GM18508 (cell line): ENCODE measurements around the gene C1orf21.
"Not testable (repeated sequence)": the region's sequence is repeated elsewhere in the genome, so short reads cannot be mapped to it uniquely, and the experiment has no call there.

ENCODE experiments used
- ATAC-seq: cut with Tn5 transposase; IDR thresholded peaks from one replicate; pipeline ENCODE4 v1.9.1; 2021; ENCODE audit warnings: moderate number of reproducible peaks; ENCODE audit not compliant: insufficient read depth, unreplicated experiment

The C1orf21 gene

GRCh38 chr1:184582411-184582810 lies 195.6 kb downstream of the C1orf21 start:
- no peak for ATAC-seq

GRCh38 chr1:184583849-184584248 lies 197.0 kb downstream of the C1orf21 start:
- ATAC-seq: no peak

GRCh38 chr1:184588701-184589100 lies 201.9 kb downstream of the C1orf21 start:
- no peak for ATAC-seq

GRCh38 chr1:184590163-184590750 lies 203.4 kb downstream of the C1orf21 start:
- ATAC-seq: no peak

- ATAC-seq: no peak
Observed at GRCh38 chr1:184593597-184593996, 206.8 kb downstream of the C1orf21 start.

- ATAC-seq: no peak
Observed at GRCh38 chr1:184595596-184595995, 208.8 kb downstream of the C1orf21 start.

DNA sequence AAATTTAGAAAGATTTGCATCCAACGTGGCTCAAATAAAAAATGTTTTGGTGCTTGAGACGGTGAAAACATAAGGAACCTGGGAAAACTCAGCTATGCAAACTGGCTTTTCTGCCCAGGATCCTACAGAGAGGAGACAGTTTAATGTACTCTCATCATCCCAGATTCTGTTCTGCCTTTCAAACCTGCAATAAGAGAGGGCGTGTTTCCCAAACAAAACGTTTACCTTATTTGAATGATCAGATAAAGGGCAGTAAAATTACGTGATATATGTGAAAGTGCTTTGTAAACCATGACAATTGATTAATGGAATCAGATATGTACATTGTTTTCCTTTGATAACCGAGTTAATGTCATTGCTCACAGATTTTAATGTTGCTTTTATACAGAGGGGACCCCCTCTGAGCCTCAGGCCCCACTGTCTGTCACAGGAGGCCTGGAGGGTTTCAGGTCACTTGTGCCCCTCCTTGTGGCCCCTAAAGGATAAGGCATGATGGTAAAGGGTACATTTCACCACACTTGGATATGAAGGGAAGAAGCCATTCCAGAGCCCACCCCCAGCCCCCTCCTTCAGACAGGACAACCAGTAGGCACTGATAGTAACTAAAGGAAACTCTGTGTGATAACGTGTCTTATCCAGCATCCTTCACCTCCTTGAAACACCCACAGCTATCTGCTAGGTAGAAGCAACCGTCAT lies 210.3 kb downstream of the C1orf21 start:
- no peak for ATAC-seq

GRCh38 chr1:184597650-184598357 lies 211.0 kb downstream of the C1orf21 start:
- ATAC-seq: no peak

DNA sequence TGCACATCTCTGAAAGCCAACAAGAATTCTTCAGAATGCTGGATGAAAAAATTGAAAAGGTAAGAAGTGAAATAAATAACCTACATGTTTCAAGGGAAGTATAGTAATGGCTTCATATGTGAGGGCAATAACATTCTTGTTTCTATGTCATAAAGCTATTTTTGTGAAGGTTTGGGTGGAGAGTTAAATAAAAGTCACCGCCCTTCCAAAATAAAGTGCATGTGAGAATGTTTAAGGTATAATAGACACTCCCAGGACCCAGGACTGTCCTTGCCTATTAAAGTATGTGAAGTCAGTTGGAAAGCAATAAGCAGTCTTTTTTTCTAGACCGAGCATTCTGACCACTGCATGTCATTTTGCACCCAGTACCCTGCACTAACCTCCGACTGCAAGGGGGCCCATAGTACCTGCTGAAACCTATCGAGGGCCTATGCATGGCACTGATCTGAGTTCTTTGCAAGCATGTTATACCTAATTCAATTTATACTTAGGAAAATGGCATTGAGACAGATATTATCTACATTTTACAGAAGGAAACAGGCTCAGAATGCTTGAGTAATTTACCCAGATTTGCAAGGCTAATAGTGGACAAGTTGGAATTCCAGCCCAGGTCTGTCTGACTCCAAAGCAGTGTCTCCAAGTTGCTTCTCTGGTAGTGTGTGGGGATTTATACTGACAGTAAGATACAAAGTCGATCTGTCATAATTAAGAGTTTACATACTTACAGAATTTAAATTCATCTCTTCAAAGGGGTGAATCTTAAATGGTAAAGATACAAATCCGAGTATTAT lies 211.8 kb downstream of the C1orf21 start:
- no peak for ATAC-seq

- no peak for ATAC-seq
Observed at GRCh38 chr1:184604152-184604900, 217.5 kb downstream of the C1orf21 start.

GRCh38 chr1:184605941-184606340 lies 219.1 kb downstream of the C1orf21 start:
- no peak for ATAC-seq

DNA sequence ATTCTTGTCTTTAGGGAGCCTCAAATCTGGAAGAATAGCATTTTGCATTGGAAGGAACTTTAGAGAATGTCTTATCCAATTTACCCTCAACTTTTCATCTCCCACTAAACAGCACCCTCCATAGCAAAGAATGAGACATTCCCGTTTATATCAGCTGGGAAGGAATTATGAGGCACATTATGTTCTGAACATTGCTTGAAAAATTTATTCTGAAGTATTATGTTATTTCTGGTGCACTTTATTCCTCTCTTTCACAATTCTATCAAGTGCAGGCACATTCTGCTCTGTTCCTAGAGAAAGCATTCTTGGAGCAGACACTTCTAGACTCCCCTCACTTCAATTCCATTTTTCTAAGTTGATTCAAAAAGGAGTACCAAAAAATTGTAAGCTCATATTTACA lies 220.0 kb downstream of the C1orf21 start:
- ATAC-seq: no peak

GRCh38 chr1:184608581-184608980 lies 221.8 kb downstream of the C1orf21 start:
- ATAC-seq: no peak

- no peak for ATAC-seq
Observed at GRCh38 chr1:184608990-184609389, 222.2 kb downstream of the C1orf21 start.

- no peak for ATAC-seq
Observed at GRCh38 chr1:184610876-184611595, 224.2 kb downstream of the C1orf21 start.

DNA sequence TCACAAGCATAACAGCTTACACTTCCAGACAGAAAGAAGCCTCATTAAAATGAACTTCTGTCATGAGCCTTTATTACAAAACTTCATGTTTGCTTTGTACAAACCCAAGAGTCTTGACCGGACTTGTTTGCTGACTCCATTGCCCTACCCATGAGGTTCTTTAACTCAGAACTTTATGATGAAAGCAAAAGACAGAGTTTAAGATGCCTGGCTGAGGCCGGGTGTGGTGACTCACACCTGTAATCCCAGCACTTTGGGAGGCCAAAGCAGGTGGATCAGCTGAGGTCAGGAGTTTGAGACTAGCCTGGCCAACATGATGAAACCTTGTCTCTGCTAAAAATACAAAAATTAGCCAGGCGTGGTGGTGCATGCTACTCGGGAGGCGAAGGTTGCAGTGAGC lies 225.4 kb downstream of the C1orf21 start:
- not testable (repeated sequence) for ATAC-seq

DNA sequence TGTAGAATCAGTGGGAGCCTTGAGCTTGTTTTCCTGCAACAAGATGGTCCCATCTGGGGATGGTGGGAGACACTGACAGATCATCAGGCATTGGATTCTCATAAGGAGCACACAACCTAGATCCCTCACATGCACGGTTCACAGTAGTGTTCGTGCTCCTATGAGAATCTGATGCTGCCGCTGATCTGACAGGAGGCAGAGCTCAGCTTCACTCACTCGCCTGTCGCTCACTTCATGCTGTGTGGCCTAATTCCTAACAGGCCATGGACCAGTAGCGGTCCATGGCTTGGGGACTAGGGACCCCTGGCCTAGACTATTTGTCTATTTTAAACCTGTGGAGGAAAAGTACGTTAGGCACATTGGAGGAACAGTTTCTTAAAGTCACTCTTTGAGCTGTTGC lies 227.8 kb downstream of the C1orf21 start:
- no peak for ATAC-seq

DNA sequence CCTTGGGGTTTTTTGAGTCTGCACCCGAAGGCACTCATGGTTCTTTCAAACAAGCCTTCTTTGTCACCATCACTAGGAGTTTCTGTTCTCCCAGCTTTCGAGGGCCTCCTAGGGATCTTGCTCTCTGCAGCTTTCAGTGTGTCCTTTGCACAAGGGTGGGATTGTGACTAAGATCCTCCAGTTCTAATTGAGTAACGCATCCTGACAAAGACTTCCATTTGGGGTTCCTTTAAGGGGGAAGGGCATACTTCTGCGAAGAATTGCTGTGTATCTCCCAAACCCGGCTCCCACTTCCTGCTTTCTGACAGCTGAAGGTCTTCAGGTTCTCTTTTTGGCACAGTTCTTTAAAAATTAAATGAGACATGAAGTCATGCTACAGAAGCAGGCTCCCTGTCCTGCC lies 228.5 kb downstream of the C1orf21 start:
- ATAC-seq: no peak

DNA sequence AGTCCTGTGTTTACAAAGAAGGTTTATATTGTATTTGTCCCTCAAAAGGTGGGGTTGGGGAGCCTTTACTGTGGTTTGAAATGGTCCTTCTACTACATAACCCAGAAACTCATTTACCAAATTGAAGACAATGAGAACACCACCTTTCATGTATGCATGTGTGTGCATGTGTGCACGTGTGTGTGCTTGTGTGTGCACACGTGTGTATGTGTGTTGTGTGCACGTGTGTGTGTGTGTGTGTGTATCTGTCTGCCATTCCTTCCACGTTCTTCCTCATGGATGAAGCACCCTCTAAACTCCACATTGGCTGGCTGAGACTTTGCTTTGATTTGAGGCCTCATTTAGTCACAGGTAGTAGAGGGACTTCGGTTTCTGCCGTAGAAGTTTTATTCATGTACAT lies 229.7 kb downstream of the C1orf21 start:
- ATAC-seq: no peak
